Measurements from ENCODE around the gene SECISBP2. TPM values are rescaled to one million over a fixed set of nuclear protein-coding genes. Genes with fewer than 3 reads are reported as not detected.

The SECISBP2 gene
- total RNA-seq, 4 donors from 2014 or later, result 77.1 to 110 (median 90.6) TPM

- no peak for DNase-seq
- Histone ChIP-seq H3K27me3 (no peaks in the 10 kb centered on the region), H3K36me3 (peaks cover 69 to 77% of the 10 kb centered on the region in 2 donors), H3K9me3 (no peaks in the 10 kb centered on the region), H3K4me3 (replicated peaks in 1 of 3) (no peak overlapping the region), H3K27ac (no peak overlapping the region), H3K4me1 (peaks cover under 1 to 4% of the 10 kb centered on the region in 2 donors)
- intact Hi-C loops (cut with DNase I), result no loop called here
- WGBS, 2 donors, result 90 to 91% methylated on average over 9 of the region's 9 CpGs
- no peak for TF ChIP-seq POLR2A (IDR thresholded peaks at IDR 0.05)
- TF ChIP-seq, protein P1, sequence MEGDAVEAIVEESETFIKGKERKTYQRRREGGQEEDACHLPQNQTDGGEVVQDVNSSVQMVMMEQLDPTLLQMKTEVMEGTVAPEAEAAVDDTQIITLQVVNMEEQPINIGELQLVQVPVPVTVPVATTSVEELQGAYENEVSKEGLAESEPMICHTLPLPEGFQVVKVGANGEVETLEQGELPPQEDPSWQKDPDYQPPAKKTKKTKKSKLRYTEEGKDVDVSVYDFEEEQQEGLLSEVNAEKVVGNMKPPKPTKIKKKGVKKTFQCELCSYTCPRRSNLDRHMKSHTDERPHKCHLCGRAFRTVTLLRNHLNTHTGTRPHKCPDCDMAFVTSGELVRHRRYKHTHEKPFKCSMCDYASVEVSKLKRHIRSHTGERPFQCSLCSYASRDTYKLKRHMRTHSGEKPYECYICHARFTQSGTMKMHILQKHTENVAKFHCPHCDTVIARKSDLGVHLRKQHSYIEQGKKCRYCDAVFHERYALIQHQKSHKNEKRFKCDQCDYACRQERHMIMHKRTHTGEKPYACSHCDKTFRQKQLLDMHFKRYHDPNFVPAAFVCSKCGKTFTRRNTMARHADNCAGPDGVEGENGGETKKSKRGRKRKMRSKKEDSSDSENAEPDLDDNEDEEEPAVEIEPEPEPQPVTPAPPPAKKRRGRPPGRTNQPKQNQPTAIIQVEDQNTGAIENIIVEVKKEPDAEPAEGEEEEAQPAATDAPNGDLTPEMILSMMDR (IDR thresholded peaks at IDR 0.05), result no peak
Observed at GRCh38 chr9:89346696-89347095, 28.4 kb downstream of the SECISBP2 start.

- Histone ChIP-seq H3K9me3 (no peaks in the 10 kb centered on the region), H3K27me3 (no peaks in the 10 kb centered on the region), H3K4me3 (replicated peaks in 1 of 3) (no peak overlapping the region), H3K4me1 (peaks cover 9 to 14% of the 10 kb centered on the region in 2 donors), H3K27ac (peak overlapping the region in 1 of 3 donors; percentile 6), H3K36me3 (peaks cover 64 to 76% of the 10 kb centered on the region in 2 donors)
- no peak for TF ChIP-seq POLR2A (IDR thresholded peaks at IDR 0.05)
- TF ChIP-seq, protein P1 (IDR thresholded peaks at IDR 0.05), result no peak
- DNase-seq, result peak; percentile 49 to 60
- WGBS, 2 donors, result 64 to 84% methylated on average over 5 of the region's 5 CpGs
- intact Hi-C loops (cut with DNase I), result no loop called here
Observed at GRCh38 chr9:89347651-89348050, 29.4 kb downstream of the SECISBP2 start.

DNA sequence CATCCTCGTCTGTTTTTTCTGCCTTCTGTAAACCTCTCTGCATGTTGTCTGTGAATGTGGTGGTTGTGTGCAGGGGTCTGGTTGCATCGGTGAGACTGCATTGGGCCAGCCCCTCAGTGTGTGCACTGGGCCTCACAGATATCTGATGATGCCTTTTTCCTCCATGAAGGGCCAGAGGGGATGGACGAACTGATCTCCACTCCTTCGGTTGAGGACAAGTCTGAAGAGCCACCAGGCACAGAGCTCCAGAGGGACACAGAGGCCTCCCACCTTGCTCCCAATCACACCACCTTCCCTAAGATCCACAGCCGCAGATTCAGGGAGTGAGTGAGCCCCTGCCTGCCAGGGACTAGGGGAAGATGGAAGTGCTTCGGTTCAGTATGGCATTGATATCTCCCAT, 31.3 kb downstream of the SECISBP2 start:
- no peak overlapping the region for H3K4me3 ChIP-seq (replicated peaks in 1 of 3)
- peaks cover 67 to 78% of the 10 kb centered on the region in 2 donors for H3K36me3 ChIP-seq
- H3K4me1 ChIP-seq, result peaks cover 15 to 32% of the 10 kb centered on the region in 2 donors
- H3K27me3 ChIP-seq, result no peaks in the 10 kb centered on the region
- DNase-seq, result no peak
- intact Hi-C loops (cut with DNase I), result no loop called here
- TF ChIP-seq, protein P1 (IDR thresholded peaks at IDR 0.05), result no peak
- TF ChIP-seq POLR2A (IDR thresholded peaks at IDR 0.05), result no peak
- H3K27ac ChIP-seq, result no peak overlapping the region
- no peaks in the 10 kb centered on the region for H3K9me3 ChIP-seq
- 94 to 98% methylated on average over 6 of the region's 6 CpGs for WGBS, 2 donors

DNA sequence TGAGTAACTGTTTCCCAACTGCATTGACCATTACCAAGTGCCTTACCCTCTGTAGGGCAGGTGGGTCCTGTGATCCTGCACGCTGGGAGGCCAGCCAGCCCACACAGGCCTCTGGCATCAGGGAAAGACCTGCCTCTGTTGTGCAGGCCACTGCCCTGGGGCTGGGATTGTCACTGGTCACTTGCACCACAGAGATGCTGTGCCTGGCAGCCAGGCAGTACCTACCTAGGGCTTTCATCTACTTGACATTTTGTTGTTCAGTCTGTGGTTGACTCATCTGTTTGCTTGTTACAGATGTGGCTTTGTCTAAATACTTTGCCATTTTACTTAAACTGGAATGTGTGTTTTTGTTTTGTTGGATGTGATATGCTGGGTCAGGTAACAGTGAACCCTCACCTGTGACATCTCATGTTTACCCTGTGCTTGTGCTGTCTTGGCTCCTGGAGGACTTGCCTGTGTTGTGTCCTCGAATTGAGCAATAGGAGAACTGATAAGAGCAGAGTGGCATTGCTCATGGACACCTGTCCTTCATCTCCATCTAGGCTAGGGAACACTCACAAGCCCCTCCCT, 32.8 kb downstream of the SECISBP2 start:
- H3K4me3 ChIP-seq (replicated peaks in 1 of 3), result no peak overlapping the region
- peaks cover 15 to 32% of the 10 kb centered on the region in 2 donors for H3K4me1 ChIP-seq
- no peak for DNase-seq
- no peak for TF ChIP-seq POLR2A (IDR thresholded peaks at IDR 0.05)
- TF ChIP-seq, protein P1 (IDR thresholded peaks at IDR 0.05), result no peak
- H3K9me3 ChIP-seq, result no peaks in the 10 kb centered on the region
- intact Hi-C loops (cut with DNase I), result no loop called here
- no peaks in the 10 kb centered on the region for H3K27me3 ChIP-seq
- peaks cover 70 to 77% of the 10 kb centered on the region in 2 donors for H3K36me3 ChIP-seq
- WGBS, 2 donors, result 71 to 95% methylated on average over 2 of the region's 2 CpGs
- H3K27ac ChIP-seq, result peak overlapping the region in 1 of 3 donors; percentile 54

DNA sequence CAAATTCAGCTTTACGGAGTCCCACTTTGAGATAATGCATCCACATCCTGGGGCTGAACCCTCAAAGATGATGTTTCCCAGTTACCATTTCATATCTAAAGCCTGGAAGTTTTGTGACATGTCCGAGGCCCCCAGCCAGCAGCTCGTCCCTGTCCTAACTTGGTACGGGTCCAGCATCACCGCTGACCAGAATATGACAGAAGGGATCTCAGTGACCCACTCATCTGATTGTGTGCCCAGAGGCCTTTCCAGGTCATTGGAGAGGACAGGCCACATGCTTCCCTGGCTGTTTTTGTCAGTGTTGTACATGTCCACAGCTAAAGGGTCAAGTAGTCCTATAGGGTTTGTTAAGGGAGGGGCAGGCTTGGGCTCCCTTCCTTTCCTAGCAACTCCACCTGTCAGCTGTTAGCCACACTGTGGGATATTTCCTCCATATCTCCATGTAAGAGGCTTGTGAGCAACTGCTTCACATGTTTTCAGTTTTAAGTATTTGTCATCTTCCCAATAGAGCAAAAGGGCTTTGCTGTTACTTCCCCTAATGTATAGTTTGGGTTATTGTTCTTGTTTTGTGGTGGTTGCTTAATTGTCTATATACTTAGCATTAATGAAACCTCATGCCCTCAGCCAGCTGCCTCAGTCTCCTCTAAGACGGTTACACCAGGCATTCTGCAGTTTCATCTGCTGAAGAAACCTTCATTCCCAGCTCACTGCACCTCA, 33.4 kb downstream of the SECISBP2 start:
- 92 to 95% methylated on average over 6 of the region's 6 CpGs for WGBS, 2 donors
- intact Hi-C loops (cut with DNase I), result no loop called here
- H3K27ac ChIP-seq, result peak overlapping the region; percentile 43 to 69 (median 54)
- DNase-seq, result no peak
- no peaks in the 10 kb centered on the region for H3K27me3 ChIP-seq
- H3K36me3 ChIP-seq, result peaks cover 76 to 77% of the 10 kb centered on the region in 2 donors
- H3K9me3 ChIP-seq, result no peaks in the 10 kb centered on the region
- peaks cover 15 to 32% of the 10 kb centered on the region in 2 donors for H3K4me1 ChIP-seq
- no peak for TF ChIP-seq POLR2A (IDR thresholded peaks at IDR 0.05)
- TF ChIP-seq, protein P1 (IDR thresholded peaks at IDR 0.05), result no peak
- H3K4me3 ChIP-seq (replicated peaks in 1 of 3), result no peak overlapping the region
